HG03135 (cell line): ENCODE results near the gene GHRL.
"Not testable (repeated sequence)": the region's sequence is repeated elsewhere in the genome, so short reads cannot be mapped to it uniquely, and the experiment has no call there.

Experiments
- ATAC-seq: cut with Tn5 transposase; IDR thresholded peaks from one replicate; pipeline ENCODE4 v1.9.1; 2021; ENCODE audit warnings: mild to moderate bottlenecking, moderate library complexity; ENCODE audit not compliant: unreplicated experiment

The GHRL gene

DNA sequence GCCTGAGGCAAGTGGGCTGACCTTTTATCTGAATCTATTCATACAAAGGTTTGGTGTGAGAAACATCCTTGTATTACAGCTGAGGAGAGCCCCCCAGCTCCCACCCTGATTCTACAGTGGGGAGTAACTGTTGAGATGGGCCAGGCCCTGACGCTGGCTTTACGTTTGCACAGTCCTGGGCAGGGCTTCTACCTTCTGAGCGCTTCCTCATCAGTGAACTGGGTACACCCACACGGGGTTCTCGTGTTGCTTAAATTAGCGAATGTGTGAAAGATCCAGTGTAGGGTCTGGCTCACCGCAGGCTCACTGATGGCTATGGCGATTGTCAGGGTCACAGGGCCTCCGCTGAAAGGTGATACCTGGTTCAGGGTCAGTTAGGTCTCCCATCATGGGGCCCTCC, 7.3 kb upstream of the GHRL start:
- ATAC-seq: no peak

- no peak for ATAC-seq
Measured at GRCh38 chr3:10299679-10300078, 6.9 kb upstream of the GHRL start.

DNA sequence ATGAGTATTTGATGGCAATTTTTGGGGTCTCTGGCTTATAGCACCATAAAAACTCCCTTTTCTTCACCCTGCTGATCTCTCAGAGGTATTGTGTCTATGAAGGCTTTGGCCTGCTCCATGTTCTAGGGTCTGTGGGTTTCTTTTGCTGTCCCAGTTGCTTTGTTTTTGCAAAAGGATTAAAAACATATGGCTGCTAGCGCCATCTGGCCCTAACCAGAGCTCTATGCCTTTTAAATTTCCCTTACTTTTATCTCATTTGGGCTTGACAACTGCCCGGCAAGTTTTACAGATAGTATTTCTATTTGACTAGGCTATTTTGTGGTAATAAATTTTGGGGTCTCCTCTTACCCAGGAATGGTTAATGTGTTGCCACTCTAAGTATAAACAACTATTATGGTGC, 6.4 kb upstream of the GHRL start:
- no peak for ATAC-seq

DNA sequence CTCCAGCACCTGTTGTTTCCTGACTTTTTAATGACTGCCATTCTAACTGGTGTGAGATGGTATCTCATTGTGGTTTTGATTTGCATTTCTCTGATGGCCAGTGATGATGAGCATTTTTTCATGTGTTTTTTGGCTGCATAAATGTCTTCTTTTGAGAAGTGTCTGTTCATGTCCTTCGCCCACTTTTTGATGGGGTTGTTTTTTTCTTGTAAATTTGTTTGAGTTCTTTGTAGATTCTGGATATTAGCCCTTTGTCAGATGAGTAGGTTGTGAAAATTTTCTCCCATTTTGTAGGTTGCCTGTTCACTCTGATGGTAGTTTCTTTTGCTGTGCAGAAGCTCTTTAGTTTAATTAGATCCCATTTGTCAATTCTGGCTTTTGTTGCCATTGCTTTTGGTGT, 5.3 kb upstream of the GHRL start:
- not testable (repeated sequence) for ATAC-seq

- ATAC-seq: no peak
Measured at GRCh38 chr3:10294030-10294586, 1.4 kb upstream of the GHRL start.

- no peak for ATAC-seq
Measured at GRCh38 chr3:10291641-10292040, 1.1 kb downstream of the GHRL start.

GRCh38 chr3:10290481-10291176, 2.1 kb downstream of the GHRL start:
- ATAC-seq: no peak

DNA sequence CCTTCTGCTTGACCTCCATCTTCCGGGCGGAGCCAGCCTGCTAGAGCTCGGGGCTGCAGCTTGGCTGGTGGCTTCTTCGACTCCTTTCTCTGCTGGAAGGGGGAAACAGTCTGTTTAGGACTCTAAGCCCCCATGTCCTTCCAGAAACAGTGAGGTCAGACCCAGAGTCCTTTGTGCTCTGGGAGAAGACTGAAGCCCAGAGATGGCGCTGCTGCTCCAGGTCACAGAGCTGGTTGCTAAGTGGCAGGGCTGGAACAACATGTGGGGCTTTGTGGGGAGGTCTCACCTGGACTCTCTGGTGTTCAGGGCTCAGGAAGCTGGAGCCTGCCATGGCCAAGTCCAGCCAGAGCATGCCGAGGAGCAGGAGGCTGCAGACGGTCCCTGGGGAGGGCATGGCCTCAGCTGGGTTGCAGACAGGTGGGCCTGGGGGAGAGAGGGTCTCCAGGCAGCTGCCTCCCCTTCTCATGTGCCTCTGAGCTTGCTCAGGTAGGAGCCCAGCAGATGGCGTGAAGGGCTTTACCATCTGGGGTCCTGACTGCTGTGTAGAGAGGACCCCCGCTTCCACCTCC, 2.9 kb downstream of the GHRL start:
- ATAC-seq: no peak

DNA sequence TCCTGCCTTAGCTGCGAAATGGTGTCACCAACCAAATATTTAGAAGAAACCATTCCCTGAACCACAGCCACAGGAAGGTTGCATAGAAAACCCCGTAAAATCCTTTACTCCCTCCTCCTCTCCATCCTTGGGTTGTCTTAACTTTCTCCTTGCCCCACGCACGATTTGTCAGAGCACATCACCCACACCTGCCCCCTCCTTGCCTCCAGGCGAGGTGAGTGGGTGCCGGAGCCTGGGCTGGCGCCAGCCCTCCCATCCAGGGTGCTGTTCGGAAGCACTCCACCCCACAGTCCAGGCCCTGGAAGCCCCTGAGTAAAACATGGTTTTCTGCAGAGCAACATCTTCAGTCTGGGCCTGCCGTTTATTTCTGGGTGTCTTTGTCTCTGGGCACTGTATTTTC, 3.7 kb downstream of the GHRL start:
- no peak for ATAC-seq

- ATAC-seq: no peak
Measured at GRCh38 chr3:10288575-10288960, 4.2 kb downstream of the GHRL start.

DNA sequence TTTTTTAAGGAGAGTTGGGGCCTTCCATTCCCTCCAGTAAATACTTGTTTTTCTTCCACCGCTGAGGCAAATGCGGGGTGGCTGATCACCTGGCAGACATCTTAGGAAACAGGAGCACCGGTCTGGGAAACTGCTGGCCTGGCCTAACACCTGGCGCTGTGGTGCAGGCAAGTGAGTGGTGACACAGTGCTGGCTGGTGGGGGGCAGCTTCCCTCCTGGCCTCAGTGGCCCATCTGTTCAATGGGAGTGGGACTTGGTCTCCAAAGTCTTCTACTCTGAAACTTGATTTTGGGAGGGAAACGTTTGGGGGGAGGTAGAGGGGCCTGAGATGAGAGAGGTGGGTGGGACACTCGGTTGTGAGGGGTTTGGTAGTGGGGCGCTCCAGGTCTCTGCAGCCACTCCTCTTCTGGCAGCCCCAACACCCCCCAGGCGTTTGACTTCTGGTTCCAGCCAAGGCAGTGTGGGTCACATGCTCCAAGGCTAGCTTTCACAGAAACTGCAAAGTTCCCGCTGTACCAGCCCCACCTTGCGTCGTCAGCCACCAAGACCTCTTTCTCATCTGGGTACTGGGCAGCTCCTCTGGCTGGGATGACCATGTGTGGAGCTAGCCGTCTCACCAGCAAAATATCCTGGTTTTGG, 4.7 kb downstream of the GHRL start:
- ATAC-seq: no peak

DNA sequence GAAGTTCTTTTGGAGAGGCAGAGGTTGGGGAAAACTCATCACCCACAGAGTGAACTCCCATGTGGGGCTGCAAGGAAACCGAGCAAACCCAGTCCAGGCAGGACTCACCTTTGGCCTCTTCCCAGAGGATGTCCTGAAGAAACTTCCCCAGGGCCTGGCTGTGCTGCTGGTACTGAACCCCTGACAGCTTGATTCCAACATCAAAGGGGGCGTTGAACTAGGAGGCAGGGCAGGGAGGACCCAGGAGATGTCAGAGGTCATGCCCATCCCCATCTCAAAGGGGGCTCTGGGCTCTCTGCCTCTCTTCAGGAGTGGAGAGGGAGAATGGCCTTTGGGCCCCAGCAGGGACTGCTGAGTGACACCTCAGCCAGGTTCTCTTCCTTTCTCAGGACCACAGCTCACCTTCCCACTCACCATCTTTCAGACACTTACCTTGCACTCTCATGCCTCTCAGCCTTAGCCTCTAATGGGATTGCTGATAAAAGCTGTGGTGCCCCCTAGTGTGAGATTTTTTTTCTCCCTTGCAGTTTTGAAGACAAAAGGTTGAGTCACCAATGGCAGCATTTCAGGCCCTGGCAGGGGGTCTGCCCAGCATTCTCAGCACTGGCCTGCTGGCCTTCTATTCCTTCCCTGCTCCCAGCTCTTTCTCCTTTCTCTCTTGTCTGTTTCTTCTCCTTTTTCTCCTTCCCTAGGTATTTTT, 6.0 kb downstream of the GHRL start:
- no peak for ATAC-seq

GRCh38 chr3:10286133-10286524, 6.6 kb downstream of the GHRL start:
- ATAC-seq: no peak

DNA sequence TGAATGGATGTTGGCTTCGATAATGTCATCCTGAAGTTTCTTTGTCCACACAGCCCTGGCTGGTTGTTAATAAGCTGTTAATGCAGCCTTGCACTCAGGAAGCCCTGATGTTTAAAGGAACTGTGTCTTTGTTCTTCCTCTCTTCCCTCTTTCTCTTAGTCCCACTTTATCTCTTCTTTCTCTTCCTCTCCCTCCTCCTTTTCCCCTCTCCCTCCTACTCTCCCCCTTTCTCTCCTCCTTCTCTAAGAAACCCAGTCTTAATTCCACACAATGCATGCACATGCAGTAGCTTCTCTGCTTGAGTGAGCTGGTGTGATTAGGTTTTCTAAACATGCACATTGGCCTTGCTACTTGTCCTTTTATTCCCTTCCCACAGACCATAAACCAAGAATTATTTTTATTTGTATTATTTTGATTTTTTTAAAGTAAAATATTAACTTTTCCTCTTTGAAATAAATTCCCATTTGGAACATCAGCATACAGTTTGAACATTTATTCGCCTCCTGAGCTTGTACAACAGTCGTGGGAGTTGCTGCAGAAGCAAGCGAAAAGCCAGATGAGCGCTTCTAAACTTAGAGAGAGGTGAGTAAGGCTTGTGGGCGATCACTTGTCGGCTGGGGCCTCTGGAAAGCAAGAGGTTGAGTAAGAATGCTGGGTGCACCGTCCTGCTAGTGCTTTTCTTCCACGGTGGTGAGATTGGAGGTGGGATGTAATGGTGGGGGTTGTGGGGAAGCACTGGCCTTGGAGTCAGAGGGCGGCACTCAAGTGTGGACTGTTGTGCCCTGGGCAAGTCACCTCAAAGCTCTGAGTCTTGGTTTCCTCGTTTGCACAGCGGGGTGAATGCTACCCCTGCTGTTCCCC, 7.2 kb downstream of the GHRL start:
- ATAC-seq: no peak

DNA sequence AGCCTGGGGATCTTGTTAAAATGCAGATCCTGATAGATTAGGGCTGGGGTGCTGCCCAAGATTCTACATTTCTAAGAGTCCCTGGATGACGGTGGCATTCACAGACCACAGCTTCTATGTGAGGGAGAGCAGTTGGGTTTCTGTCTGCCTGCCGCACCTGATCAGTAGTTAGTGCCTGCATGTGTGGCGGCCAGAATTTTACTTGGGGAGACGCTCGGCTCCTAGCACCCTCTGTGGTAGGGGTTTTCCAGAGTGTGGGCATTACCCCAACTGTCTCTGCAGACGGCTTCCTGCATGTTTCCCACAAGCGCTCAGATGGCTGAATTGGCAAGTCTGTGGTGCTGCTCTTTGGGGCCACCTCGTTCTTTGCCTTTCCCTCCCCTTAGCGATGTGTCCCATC, 8.3 kb downstream of the GHRL start:
- no peak for ATAC-seq

DNA sequence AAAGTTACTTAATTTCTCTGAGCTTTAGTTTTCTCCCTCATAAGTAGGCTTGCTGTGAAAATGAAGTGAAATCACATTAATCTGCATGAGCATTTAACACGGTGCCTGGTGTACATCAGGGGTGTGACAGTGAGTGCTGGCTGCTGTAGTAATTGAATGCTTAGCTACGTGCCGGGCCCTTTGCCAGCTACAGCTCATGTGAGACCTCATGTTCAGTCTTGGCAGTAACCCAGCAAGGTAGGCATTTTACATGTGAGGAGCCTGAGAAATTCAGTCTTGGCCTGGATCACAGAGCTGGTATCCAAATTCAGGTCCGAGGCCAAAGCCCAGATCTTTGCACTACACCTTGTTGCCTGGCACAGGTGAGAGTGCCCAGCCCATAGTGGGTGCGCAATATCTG, 9.1 kb downstream of the GHRL start:
- no peak for ATAC-seq

GRCh38 chr3:10281951-10282350, 10.8 kb downstream of the GHRL start:
- ATAC-seq: no peak

GRCh38 chr3:10280571-10280970, 12.2 kb downstream of the GHRL start:
- no peak for ATAC-seq

- ATAC-seq: no peak
Measured at GRCh38 chr3:10280177-10280529, 12.6 kb downstream of the GHRL start.

GRCh38 chr3:10279384-10280176, 13.2 kb downstream of the GHRL start:
- ATAC-seq: no peak
